ENCODE data around the gene FTH1.

GRCh38 chr11:62015615-62016014 is 48.2 kb upstream of the FTH1 start:
- TF ChIP-seq CTCF (IDR thresholded peaks at IDR 0.05; ENCODE audit: poor library complexity, severe bottlenecking) = no peak
- TF ChIP-seq POLR2AphosphoS5 (IDR thresholded peaks at IDR 0.05) = no peak
- no peak for TF ChIP-seq TAF1 (IDR thresholded peaks at IDR 0.05; ENCODE audit: low read depth)
- no peak for TF ChIP-seq RAD21 (conservative IDR thresholded peaks at IDR 0.05)
- no peak for TF ChIP-seq EP300 (conservative IDR thresholded peaks at IDR 0.05; ENCODE audit: poor library complexity, severe bottlenecking)
- no peak for TF ChIP-seq EZH2 (IDR thresholded peaks at IDR 0.05; ENCODE audit: borderline replicate concordance, insufficient read depth, low read length, poor library complexity, severe bottlenecking)
- no peak for TF ChIP-seq REST (IDR thresholded peaks at IDR 0.05; ENCODE audit: borderline replicate concordance)
